ENCODE measurements around the gene TST.

Gene TST

DNA sequence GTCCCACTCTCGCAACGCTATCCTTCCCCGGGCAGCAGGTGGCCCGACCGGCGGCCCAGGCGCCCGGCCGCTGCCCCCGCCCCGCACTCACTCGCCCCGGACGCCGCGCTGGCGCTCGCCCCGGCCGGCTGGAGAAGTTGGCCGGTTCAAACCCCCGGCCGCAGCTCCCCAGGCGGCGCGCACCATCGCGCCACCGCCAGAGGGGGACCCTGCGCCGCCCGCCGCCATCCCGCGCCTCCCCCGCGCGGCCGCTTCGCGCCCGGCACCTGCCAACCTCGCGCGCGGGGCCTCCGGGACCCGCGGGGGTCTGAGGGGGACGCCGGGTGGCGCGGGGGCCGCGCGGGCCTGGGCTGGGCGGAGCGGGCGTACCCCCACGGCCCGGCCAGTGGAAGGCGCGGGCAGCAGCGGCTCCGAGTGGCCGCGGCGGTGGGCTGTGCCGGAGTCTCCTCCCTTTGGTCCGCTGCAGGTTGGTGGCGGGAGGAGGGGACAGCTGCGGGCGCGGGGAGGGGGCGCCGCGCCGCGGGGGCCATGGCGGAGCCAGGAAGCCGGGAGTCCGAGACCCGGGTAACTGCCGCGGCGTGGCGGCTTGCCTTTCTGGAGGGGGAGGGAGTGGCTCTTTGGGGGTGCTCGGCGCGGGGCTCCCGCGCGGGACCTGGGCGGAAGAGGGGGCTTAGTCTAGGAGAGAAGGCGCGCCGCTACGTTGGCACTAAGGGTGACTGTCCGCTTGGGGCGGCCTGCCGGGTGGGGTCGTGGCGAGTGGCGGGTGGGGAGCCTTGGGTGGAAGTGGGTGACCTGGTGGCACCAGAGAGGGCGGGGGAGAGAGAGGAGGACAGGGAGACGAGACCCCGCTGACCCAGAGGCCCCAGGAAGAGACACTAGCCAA is at the start of gene TST, which contains the start of gene MPST:
Gene TST, minus strand, starts transcription at position 139 of the 883 bp plus-strand sequence. CDS start 715 bp downstream, outside the sequence.
Gene MPST, plus strand, starts transcription at position 434 of the 883 bp plus-strand sequence. Its CDS starts 95 bp downstream, at position 529.
- peak within 1 kb of the TSS; percentile 96 to 98 for H3K27ac ChIP-seq (ENCODE audit: low read depth in 2 of 2, low read length in 2 of 2)
- H3K4me1 ChIP-seq (ENCODE audit: control insufficient read depth in 2 of 2, insufficient read depth in 2 of 2, low read length in 2 of 2) = peaks cover 53 to 68% of the 10 kb centered on the region in 2 donors
- no peaks in the 10 kb centered on the region for H3K9me3 ChIP-seq (ENCODE audit: control insufficient read depth in 2 of 2, low read length in 2 of 2)
- peaks cover 7 to 13% of the 10 kb centered on the region in 2 donors for H3K36me3 ChIP-seq (ENCODE audit: control insufficient read depth in 2 of 2, insufficient read depth in 2 of 2, low read length in 2 of 2)
- H3K4me3 ChIP-seq (ENCODE audit: low read length in 2 of 2) = peak within 1 kb of the TSS; percentile 78 to 84
- no peaks in the 10 kb centered on the region for H3K27me3 ChIP-seq (ENCODE audit: control insufficient read depth in 2 of 2, insufficient read depth in 2 of 2, low read length in 2 of 2)
- H3K9ac ChIP-seq (ENCODE audit: low read depth in 1 of 2, low read length in 2 of 2) = peak within 1 kb of the TSS; percentile 86 to 97

DNA sequence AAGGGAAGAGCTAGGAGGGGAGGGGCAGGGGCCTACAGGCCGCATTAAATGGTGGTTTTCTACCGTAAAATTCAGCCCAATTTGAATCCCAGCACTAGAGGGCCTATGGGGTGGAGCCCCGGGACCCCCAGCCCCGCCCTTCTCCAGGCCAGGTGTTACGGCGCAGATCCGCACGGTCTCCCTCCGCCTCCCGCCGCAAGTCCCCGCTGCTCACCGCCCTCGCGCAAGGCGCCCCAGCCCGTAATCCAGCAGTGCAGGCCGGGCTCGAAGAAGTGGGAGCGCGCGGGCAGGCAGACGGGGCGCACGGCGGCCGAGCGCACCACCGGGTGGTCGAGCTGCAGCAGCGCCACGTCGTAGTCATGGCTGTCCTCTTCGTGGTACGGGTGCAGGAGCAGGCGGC is 49.6 kb upstream of the TST start:
- no peaks in the 10 kb centered on the region for H3K36me3 ChIP-seq (ENCODE audit: control insufficient read depth in 2 of 2, insufficient read depth in 2 of 2, low read length in 2 of 2)
- peaks cover 10 to 16% of the 10 kb centered on the region in 2 donors for H3K27me3 ChIP-seq (ENCODE audit: control insufficient read depth in 2 of 2, insufficient read depth in 2 of 2, low read length in 2 of 2)
- no peak overlapping the region for H3K4me3 ChIP-seq (ENCODE audit: low read length in 2 of 2)
- no peaks in the 10 kb centered on the region for H3K4me1 ChIP-seq (ENCODE audit: control insufficient read depth in 2 of 2, insufficient read depth in 2 of 2, low read length in 2 of 2)
- H3K9me3 ChIP-seq (ENCODE audit: control insufficient read depth in 2 of 2, low read length in 2 of 2) = no peaks in the 10 kb centered on the region
- no peak overlapping the region for H3K9ac ChIP-seq (ENCODE audit: low read depth in 1 of 2, low read length in 2 of 2)
- no peak overlapping the region for H3K27ac ChIP-seq (ENCODE audit: low read depth in 2 of 2, low read length in 2 of 2)

DNA sequence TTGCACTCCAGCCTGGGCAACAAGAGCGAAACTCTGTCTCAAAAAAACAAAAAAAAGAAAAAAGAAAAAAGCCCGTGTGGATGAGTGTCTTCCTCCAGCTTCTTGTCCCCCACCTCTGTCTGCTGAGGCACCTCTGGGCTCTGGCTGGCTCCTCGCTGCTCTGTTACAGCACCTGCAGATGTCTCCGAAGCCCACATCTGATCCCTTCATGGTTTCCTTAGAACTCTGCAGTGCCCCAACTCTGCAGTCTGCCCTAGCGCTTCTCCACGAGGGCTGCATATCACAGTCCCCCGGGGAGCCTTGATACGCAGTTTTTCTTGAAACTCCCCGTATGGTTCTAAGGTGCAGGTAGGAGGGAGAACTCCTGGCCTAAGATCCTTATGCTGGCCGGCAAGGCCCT is 48.2 kb upstream of the TST start:
- no peak overlapping the region for H3K4me3 ChIP-seq (ENCODE audit: low read length in 2 of 2)
- no peaks in the 10 kb centered on the region for H3K9me3 ChIP-seq (ENCODE audit: control insufficient read depth in 2 of 2, low read length in 2 of 2)
- H3K36me3 ChIP-seq (ENCODE audit: control insufficient read depth in 2 of 2, insufficient read depth in 2 of 2, low read length in 2 of 2) = no peaks in the 10 kb centered on the region
- no peak overlapping the region for H3K9ac ChIP-seq (ENCODE audit: low read depth in 1 of 2, low read length in 2 of 2)
- H3K27ac ChIP-seq (ENCODE audit: low read depth in 2 of 2, low read length in 2 of 2) = no peak overlapping the region
- peaks cover 0 to 4% of the 10 kb centered on the region in 2 donors for H3K4me1 ChIP-seq (ENCODE audit: control insufficient read depth in 2 of 2, insufficient read depth in 2 of 2, low read length in 2 of 2)
- H3K27me3 ChIP-seq (ENCODE audit: control insufficient read depth in 2 of 2, insufficient read depth in 2 of 2, low read length in 2 of 2) = peaks cover 10 to 16% of the 10 kb centered on the region in 2 donors

DNA sequence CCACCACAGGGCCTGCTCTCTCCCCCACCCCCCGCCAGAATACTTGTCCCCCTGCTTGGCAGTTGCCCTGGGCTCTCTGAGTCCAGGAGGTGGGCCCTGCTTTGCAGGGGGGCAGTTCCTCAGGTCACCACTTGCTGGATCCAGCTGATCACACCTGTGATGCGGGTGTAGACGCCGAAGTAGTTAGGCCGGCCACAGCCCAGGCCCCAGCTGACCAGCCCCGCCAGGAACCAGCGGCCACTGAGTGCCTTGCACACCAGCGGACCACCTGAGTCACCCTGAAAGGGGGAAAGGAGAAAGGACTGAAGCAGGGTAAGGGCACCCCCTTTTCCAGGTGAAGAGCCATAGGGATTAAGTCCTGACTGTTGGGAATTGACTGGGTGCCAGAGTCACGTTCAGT is 46.7 kb upstream of the TST start:
- peaks cover 0 to 2% of the 10 kb centered on the region in 2 donors for H3K36me3 ChIP-seq (ENCODE audit: control insufficient read depth in 2 of 2, insufficient read depth in 2 of 2, low read length in 2 of 2)
- no peak overlapping the region for H3K27ac ChIP-seq (ENCODE audit: low read depth in 2 of 2, low read length in 2 of 2)
- H3K4me1 ChIP-seq (ENCODE audit: control insufficient read depth in 2 of 2, insufficient read depth in 2 of 2, low read length in 2 of 2) = peaks cover 0 to 4% of the 10 kb centered on the region in 2 donors
- H3K9ac ChIP-seq (ENCODE audit: low read depth in 1 of 2, low read length in 2 of 2) = no peak overlapping the region
- peaks cover 10 to 16% of the 10 kb centered on the region in 2 donors for H3K27me3 ChIP-seq (ENCODE audit: control insufficient read depth in 2 of 2, insufficient read depth in 2 of 2, low read length in 2 of 2)
- H3K4me3 ChIP-seq (ENCODE audit: low read length in 2 of 2) = no peak overlapping the region
- H3K9me3 ChIP-seq (ENCODE audit: control insufficient read depth in 2 of 2, low read length in 2 of 2) = no peaks in the 10 kb centered on the region

DNA sequence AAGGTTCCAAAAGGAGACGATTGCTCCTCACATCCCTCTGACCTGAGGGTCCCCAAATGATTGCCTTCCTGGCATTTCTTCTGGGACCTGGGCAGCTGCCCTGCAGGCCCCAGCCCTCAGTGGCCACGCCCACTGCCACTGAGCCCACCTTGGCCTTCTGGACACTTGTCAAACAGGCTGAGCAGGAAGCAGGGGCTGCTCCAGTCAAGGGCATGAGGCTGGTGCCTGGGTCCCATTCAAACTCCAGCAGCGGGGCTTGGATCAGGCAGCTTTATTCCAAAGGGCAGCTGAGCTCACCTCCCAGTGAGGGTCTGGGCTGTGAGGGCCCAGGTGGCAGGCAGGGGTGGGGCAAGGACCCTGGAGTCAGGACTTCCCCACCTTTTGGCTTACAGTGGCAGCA is 45.9 kb upstream of the TST start:
- H3K27ac ChIP-seq (ENCODE audit: low read depth in 2 of 2, low read length in 2 of 2) = no peak overlapping the region
- peaks cover 0 to 4% of the 10 kb centered on the region in 2 donors for H3K4me1 ChIP-seq (ENCODE audit: control insufficient read depth in 2 of 2, insufficient read depth in 2 of 2, low read length in 2 of 2)
- H3K36me3 ChIP-seq (ENCODE audit: control insufficient read depth in 2 of 2, insufficient read depth in 2 of 2, low read length in 2 of 2) = peaks cover 0 to 2% of the 10 kb centered on the region in 2 donors
- no peak overlapping the region for H3K4me3 ChIP-seq (ENCODE audit: low read length in 2 of 2)
- peaks cover 9 to 14% of the 10 kb centered on the region in 2 donors for H3K27me3 ChIP-seq (ENCODE audit: control insufficient read depth in 2 of 2, insufficient read depth in 2 of 2, low read length in 2 of 2)
- H3K9me3 ChIP-seq (ENCODE audit: control insufficient read depth in 2 of 2, low read length in 2 of 2) = no peaks in the 10 kb centered on the region
- no peak overlapping the region for H3K9ac ChIP-seq (ENCODE audit: low read depth in 1 of 2, low read length in 2 of 2)

DNA sequence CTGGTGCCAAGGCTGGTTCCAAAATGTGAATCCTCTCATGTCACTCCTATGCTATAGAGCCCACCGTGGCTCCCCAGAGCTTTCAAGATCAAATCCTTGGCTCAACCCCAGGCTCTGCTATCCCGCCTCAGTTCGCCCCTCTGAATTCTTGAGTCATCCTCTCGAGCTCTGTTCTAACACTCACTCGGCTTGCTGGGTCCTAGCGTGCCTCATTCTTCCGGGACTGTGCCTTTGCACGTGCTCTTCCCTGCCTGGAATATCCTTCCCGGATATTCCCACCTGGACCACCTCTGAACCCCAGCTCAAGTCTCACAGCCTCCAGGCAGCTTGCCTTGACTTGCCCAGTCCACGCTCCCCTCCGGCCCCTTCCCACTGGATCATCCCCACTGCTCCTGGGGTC is 45.3 kb upstream of the TST start:
- Histone ChIP-seq H3K27me3 (ENCODE audit: control insufficient read depth in 2 of 2, insufficient read depth in 2 of 2, low read length in 2 of 2) (peaks cover 7 to 8% of the 10 kb centered on the region in 2 donors), H3K27ac (ENCODE audit: low read depth in 2 of 2, low read length in 2 of 2) (no peak overlapping the region), H3K36me3 (ENCODE audit: control insufficient read depth in 2 of 2, insufficient read depth in 2 of 2, low read length in 2 of 2) (peaks cover 1 to 3% of the 10 kb centered on the region in 2 donors), H3K9me3 (ENCODE audit: control insufficient read depth in 2 of 2, low read length in 2 of 2) (no peaks in the 10 kb centered on the region), H3K4me1 (ENCODE audit: control insufficient read depth in 2 of 2, insufficient read depth in 2 of 2, low read length in 2 of 2) (peaks cover 0 to 4% of the 10 kb centered on the region in 2 donors), H3K4me3 (ENCODE audit: low read length in 2 of 2) (no peak overlapping the region), H3K9ac (ENCODE audit: low read depth in 1 of 2, low read length in 2 of 2) (no peak overlapping the region)

DNA sequence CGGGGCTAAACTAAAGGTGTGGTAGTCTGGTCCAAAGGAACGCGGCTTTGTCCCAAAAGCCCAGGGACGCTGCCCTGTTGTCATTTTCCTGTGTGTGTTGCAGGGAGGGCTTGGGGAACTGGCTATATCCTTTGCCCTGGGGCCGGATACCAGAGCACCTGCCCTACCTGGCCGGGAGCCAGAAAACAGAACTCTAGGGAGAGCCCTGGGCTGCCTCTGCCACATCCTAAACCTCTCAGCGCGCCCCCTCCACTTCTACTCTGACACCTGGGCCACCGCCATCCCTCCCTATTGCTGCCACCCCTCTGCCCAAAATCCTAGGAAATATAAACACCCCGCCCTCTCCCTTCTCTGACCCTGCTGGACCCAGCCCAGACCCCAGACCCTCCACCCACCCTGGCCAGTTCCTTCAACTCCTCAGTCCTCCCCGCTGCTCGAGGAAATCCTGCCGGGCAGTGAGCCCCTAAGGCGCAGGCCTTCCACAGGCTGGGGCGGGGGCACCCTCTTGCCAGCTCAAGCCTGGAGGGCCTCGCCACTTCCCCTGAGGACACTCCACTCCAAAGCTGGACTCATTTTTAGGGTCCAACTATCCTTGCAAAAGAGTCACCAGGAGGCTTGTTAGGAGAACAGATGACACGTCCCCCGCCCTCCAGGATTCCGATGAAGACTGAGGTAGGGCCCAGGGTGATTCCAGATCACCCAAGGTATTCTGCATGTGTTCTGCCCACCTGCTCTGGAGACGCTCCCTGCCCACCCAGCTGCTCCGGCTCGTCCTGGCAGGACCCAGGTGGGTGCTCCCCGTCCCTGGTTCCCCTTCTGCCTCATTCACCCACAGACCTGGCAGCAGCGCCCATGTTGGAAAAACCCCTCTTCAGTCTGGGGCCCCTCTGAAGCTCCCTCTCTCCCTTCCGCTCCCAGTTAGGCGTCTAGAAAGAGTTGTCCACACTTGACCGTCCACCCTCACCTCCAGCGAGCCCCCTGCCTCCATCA is 44.5 kb upstream of the TST start:
- peaks cover 0 to 4% of the 10 kb centered on the region in 2 donors for H3K4me1 ChIP-seq (ENCODE audit: control insufficient read depth in 2 of 2, insufficient read depth in 2 of 2, low read length in 2 of 2)
- peaks cover 7 to 8% of the 10 kb centered on the region in 2 donors for H3K27me3 ChIP-seq (ENCODE audit: control insufficient read depth in 2 of 2, insufficient read depth in 2 of 2, low read length in 2 of 2)
- no peaks in the 10 kb centered on the region for H3K9me3 ChIP-seq (ENCODE audit: control insufficient read depth in 2 of 2, low read length in 2 of 2)
- H3K27ac ChIP-seq (ENCODE audit: low read depth in 2 of 2, low read length in 2 of 2) = no peak overlapping the region
- H3K4me3 ChIP-seq (ENCODE audit: low read length in 2 of 2) = no peak overlapping the region
- no peak overlapping the region for H3K9ac ChIP-seq (ENCODE audit: low read depth in 1 of 2, low read length in 2 of 2)
- peaks cover 5 to 6% of the 10 kb centered on the region in 2 donors for H3K36me3 ChIP-seq (ENCODE audit: control insufficient read depth in 2 of 2, insufficient read depth in 2 of 2, low read length in 2 of 2)

DNA sequence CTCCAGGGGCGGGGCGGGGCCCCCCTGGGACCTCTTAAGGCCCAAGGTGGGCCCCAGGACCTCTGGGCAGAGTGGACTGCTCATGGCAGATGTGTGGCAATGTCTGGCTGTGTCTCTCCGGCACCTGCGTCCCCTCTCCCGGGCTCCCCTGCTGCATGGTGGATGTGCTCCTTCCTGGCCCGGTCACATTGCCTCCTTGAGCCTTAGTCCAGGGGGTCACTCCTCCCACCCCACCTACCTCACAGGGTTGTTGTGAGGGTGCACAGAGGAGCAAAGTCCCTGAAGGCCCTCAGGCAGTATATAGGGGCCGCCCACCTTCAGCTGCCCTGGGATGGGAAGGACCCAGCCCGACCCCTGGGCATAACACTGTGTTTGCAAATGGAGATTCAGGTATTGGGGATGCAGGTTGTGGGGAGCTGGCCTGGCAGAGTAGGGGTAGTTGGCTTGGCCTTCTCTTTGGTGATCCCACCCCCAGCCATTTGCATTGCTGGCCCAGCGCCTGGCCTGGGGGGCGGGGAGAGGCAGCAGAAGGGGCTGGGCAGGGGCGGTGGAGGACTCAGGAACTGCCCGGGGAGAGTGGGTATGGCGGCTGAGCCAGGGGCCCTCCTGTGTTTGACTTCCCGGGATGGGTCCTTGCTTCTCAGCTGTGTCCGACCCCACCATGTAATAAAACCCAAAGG is 43.6 kb upstream of the TST start:
- Histone ChIP-seq H3K4me3 (ENCODE audit: low read length in 2 of 2) (no peak overlapping the region), H3K27me3 (ENCODE audit: control insufficient read depth in 2 of 2, insufficient read depth in 2 of 2, low read length in 2 of 2) (peaks cover under 1 to 2% of the 10 kb centered on the region in 2 donors), H3K27ac (ENCODE audit: low read depth in 2 of 2, low read length in 2 of 2) (no peak overlapping the region), H3K4me1 (ENCODE audit: control insufficient read depth in 2 of 2, insufficient read depth in 2 of 2, low read length in 2 of 2) (peaks cover 0 to 6% of the 10 kb centered on the region in 2 donors), H3K9me3 (ENCODE audit: control insufficient read depth in 2 of 2, low read length in 2 of 2) (no peaks in the 10 kb centered on the region), H3K36me3 (ENCODE audit: control insufficient read depth in 2 of 2, insufficient read depth in 2 of 2, low read length in 2 of 2) (peaks cover 7 to 14% of the 10 kb centered on the region in 2 donors), H3K9ac (ENCODE audit: low read depth in 1 of 2, low read length in 2 of 2) (no peak overlapping the region)

DNA sequence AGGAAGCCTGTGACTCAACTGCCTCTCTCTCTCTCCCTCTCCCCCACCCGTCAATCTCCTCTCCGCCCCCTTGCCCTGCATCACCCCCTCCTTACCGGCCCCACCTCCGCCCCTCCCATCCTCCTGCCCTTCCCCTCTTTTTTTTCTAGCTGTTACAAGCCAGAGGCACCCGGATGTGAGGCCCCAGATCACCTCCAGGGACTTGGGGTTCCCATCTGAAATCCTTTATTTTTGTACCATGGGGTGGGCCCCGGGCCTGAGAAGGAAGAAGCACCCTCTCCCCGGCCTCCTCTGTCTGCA is 43.1 kb upstream of the TST start:
- H3K27ac ChIP-seq (ENCODE audit: low read depth in 2 of 2, low read length in 2 of 2) = no peak overlapping the region
- H3K9ac ChIP-seq (ENCODE audit: low read depth in 1 of 2, low read length in 2 of 2) = no peak overlapping the region
- H3K36me3 ChIP-seq (ENCODE audit: control insufficient read depth in 2 of 2, insufficient read depth in 2 of 2, low read length in 2 of 2) = peaks cover 12 to 18% of the 10 kb centered on the region in 2 donors
- no peaks in the 10 kb centered on the region for H3K9me3 ChIP-seq (ENCODE audit: control insufficient read depth in 2 of 2, low read length in 2 of 2)
- H3K4me1 ChIP-seq (ENCODE audit: control insufficient read depth in 2 of 2, insufficient read depth in 2 of 2, low read length in 2 of 2) = peaks cover 0 to 7% of the 10 kb centered on the region in 2 donors
- H3K4me3 ChIP-seq (ENCODE audit: low read length in 2 of 2) = no peak overlapping the region
- no peaks in the 10 kb centered on the region for H3K27me3 ChIP-seq (ENCODE audit: control insufficient read depth in 2 of 2, insufficient read depth in 2 of 2, low read length in 2 of 2)
